ENCODE data around the gene ZNF451.

The ZNF451 gene

GRCh38 chr6:57209030-57209429 is 119.0 kb downstream of the ZNF451 start:
- no peak for TF ChIP-seq ZFX (IDR thresholded peaks at IDR 0.05)
- no peak for TF ChIP-seq CTCF (conservative IDR thresholded peaks at IDR 0.05)
- H3K27ac ChIP-seq: no peak overlapping the region

- H3K27ac ChIP-seq: no peak overlapping the region
- no peak for TF ChIP-seq CTCF (conservative IDR thresholded peaks at IDR 0.05)
- TF ChIP-seq ZFX (IDR thresholded peaks at IDR 0.05): no peak
Measured at GRCh38 chr6:57210060-57210459, 120.1 kb downstream of the ZNF451 start.

GRCh38 chr6:57215260-57215659 is 125.3 kb downstream of the ZNF451 start:
- no peak for TF ChIP-seq CTCF (conservative IDR thresholded peaks at IDR 0.05)
- TF ChIP-seq ZFX (IDR thresholded peaks at IDR 0.05): no peak
- no peak overlapping the region for H3K27ac ChIP-seq

- TF ChIP-seq ZFX (IDR thresholded peaks at IDR 0.05): no peak
- TF ChIP-seq CTCF (conservative IDR thresholded peaks at IDR 0.05): peak; percentile 46
- no peak overlapping the region for H3K27ac ChIP-seq
Measured at GRCh38 chr6:57216235-57217101, 126.5 kb downstream of the ZNF451 start.

GRCh38 chr6:57217270-57217669 is 127.3 kb downstream of the ZNF451 start:
- no peak for TF ChIP-seq ZFX (IDR thresholded peaks at IDR 0.05)
- no peak for TF ChIP-seq CTCF (conservative IDR thresholded peaks at IDR 0.05)
- H3K27ac ChIP-seq: no peak overlapping the region
